NCI-H2081 (cell line): ENCODE results near the gene CHD5.

ENCODE experiments used
- DNase-seq, 2 experiments: peaks; one replicate each; lab custom pipeline; 2025; lab: John Stamatoyannopoulos, UW

The CHD5 gene

DNA sequence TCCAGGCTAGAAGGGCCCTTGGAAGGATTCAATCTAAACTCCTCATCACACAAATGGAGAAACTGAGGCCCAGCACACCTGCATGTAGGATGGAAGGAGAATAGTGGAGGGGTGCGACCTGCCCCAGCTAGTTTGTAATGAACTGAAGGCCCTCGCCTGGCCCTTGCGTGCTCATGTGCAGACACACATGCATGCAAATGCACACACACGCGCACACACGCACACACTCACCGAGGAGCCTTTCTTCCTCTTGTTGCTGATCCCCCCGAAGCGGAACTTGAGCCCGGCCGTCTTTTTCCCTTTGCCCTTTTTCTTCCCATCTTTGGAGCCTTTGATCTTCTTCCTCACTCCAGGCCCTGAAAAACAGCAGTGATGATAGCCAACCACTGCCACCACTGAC, 27.9 kb downstream of the CHD5 start:
- no peak for DNase-seq

DNA sequence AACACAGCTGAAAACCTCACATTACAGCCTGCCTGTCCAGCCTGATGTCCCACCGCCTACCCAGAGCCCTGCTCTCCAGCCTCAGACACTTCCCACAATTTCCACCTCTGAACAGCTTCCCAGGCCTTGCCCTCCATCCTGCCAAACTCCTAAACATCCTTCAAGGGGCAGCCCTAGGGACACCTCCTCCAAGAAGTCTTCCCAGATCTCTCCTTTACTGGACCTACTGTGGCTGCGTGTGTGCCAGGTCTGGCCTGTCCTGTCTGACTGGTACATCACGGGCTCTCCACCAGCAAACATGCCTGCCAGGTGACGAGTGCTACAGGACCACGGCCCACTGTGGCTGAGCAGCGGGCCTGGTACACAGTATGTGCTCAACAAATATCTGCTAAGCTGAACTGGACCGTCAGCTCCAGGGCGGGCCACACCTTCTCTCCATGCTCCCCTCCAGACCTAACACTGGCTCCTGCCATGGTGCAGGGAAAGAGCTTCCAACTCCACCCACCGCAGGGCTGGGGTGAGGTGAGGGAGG, 28.8 kb downstream of the CHD5 start:
- no peak for DNase-seq

DNA sequence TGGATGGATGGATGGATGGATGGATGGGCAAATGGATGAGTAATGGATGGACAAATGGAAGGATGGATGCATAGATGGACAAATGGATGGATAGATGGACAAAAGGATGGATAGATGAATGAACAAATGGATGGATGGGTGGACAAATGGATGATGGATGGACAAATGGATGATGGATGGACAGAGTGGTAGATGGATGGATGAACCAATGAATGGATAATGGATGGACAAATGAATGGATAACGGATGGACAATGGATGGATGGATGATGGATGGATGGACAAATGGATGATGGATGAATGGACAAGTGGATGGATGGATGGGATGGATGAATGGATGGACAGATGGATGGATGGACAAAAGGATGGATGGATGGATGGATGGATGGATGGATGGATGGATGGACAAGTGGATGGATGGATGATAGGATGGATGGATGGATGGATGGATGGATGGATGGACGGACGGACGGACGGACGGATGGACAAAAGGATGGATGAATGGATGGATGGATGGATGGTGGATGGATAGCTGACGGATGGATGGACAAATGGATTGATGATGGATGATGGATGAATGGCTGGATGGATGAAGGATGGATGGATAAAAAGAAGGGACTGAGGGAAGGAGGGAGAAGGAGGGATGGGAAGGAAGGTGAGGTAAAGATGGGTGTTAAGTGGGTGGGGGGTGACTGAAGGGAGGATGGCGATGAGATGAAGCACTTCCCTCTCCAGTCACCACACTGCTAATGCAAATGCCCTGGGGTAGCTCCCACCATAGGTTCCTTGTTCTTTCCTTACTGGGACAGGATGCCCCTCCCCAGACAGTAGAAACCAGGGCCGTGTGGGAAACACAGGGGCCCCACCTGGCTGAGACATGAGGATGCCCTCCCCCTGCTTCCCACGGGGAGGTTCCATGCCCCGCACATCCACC, 29.8 kb downstream of the CHD5 start:
- no peak for DNase-seq

DNA sequence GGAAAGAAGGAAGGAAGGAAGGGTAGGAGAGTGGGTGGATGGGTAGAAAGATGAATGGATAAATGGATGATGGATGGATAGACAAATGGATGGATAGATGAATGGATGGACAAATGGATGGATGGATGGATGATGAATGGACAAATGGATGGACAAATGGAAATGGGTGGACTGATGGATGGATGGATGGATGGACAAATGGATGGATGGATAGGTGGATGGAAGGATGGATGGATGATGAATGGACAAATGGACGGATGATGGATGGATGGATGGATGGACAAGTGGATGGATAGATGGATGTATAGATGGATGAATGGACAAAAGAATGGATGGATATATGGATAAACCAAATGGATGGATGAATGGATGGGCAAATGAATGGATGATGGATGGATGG, 30.5 kb downstream of the CHD5 start:
- DNase-seq: no peak

DNA sequence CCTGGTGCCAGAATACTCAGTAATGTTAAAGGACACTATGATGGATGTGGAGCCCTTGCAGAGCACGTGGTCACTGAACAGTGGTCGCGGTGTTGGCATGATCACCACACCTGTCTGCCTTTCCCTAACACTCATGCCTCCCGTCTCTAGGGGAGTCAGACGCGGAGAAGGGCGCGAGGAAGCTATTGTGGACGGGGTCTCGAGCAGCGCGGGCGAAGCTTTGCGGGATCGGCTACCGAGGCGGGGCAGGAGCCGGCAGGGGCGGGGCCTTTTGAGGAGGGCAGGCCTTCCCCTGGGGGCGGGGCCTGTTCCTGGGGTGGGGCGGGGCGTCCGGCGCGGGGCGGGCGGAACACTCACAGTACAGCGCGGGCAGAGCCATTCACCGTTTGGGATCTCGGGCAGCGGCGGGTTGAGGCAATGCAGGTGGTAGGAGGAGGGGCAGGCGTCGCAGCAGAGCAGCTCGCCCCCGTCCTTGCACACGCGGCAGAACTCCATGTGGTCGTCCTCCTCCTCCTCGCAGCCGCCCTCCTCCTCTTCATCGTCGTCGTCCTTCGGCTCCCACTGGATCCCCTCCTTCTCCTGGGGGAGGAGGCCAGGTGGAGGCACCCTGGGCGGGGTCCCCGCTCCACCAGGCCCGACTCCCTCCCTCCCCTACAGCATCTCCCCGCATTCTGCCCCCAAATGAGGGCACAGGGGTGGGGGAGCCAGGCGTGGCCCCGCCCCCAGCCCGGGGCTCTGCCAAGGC, 31.5 kb downstream of the CHD5 start:
- DNase-seq: peak; percentile 49 to 60

DNA sequence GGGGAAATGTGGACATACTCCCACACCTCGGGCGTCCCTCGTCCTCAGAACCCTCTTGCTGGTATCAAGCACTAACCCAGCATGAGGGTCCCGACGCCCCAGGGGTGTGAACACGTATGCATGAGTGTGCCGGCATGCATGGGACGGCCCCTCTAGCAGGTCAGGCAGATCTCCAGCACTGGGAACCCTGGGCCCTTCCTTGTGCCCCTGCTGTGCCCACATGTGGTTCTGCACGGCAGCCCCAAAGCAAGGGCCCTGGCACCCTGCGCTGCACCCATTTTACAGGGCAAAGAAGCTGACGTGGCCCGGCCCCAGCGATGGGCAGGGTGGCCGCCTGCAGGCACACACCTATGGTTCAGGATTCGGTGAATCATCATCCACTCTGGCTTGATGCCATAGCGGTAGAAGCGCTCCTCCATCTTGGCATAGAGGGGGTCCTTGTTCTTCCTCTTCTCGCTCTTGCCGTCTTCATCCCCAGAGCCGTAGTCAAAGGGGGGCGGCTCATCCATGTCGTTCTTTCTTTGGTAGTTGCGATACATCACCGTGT, 34.2 kb downstream of the CHD5 start:
- DNase-seq: no peak

DNA sequence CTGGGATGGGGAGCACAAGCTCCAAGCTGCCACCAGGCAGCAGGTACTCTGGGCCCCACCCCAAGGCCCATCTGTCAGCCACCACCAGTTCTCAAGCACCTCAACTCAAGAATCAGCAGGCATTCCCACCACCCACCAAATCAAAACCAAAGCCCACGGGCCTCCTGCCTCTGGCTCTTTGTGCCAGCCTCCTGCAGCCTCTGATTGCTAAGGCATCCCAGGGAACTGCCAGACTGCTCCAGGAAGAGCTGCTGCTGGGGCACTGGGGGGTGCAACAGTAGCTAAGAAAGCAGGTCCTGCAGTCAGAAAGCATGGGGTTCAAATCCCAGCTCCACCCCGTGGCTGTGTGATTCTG, 34.7 kb downstream of the CHD5 start:
- DNase-seq: no peak

DNA sequence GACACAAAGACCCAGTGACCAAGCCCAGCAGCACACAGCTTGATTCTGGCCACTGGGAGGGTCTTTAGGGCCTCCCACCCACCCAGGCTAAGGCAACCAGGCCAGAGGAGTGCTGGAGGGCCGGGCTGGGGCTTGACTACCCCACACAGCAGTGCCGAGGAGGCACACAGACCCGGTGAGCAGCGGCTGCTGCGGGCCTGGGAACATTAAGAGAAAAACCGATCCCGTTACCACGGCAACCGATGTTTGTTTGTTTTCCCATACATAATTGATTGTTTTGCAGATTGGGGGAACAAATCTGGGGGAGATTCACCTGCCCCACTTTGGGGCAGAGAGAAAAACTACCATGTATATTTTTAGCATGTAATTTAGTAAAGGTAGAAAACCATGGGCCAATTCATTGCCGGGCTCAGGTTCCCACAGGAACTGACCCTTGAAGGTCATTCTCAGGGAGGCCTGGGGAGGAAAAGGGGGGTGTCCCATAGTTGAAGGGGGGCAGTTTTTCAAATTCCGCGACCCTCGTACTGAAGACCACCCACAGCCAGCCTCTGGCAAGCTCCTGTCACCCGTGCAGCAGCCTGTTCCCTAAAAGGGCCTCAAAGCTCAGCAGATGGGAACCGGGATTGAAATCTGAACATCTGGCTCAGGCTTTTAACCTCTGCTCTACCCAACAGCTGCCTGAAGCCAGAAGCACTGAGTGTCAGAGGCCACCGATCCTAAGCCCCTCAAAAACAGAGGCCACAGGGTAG, 35.3 kb downstream of the CHD5 start:
- no peak for DNase-seq

DNA sequence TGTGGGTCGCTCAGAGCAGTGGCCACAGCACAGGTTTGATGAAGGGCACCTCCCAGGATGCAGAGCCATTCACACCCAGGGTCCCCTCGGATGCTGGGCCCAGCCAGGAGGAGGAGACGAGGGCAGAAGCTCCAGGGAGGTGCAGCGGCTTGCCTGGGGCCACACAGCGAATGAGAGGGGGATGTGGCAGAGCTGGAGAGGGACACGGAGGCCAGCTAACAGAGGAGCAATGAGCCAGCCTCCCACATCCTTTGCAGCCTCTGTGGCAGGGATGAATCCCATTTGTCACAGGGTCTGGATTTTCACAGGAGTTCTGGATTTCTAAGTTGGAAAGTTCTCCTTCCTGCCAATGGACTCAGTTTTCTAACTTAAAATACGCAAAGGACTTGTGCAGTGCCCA, 35.9 kb downstream of the CHD5 start:
- DNase-seq: no peak

DNA sequence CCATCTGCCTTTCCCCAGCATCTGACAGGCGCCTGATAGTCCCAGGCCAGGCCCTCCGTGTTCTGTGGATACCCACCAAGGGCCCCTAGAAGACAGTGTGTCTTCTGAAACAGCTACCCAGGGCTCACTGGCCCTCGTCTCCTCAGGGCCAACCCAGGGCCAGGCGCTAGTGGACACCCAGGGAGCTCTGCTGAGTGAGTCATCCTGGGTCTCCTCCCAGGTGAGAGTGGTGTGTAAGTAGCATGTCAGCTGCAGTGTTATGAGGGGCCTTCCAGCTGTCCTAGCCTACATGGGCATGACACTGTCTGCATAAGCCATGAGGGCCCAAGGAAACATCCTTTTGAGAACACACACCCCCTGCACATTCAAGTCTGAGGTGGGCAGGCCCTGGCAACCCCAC, 36.7 kb downstream of the CHD5 start:
- no peak for DNase-seq

DNA sequence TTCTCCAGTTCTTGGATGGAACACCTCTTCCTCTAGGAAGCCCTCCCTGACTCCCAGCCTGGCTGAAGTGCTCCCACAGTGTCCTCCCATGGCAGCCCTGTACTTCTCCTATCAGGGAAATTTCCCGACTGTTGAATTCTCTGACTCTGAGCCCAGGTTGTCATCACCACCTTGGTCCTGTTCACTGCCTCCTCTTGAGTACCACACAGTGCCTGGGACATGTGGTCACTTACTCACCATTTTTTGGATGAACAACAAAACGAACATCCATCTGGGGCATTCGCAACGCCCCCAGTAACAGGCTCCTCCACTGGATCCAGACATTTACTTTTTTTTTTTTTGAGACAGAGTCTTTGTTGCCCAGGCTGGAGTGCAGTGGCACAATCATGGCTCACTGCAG, 37.4 kb downstream of the CHD5 start:
- no peak for DNase-seq

DNA sequence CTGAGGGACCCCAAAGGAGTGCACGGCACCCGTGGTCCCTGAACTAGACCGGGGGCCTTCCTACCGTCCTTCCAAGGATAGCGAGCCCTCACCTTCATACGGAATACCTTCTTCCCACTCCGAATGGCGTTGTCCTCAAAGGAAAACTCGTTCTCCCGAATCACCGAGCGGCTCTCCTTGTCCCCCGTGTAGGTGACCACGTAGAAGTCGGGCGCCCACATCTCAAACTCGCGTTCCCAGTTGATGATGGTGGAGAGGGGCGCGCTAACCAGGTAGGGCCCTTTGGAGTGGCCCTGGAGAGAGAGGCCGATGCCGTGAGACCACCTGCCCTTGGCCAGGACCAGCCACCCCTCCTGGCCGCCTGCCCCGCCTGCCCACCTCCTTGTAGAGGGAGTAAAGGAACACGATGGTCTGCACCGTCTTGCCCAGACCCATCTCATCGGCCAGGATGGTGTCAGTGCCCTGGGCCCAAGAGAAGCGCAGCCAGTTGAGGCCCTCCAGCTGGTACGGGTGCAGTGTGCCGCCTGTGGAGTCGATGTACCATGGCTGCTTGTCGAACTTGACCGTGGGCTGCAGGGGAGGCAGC, 38.0 kb downstream of the CHD5 start:
- DNase-seq: no peak

DNA sequence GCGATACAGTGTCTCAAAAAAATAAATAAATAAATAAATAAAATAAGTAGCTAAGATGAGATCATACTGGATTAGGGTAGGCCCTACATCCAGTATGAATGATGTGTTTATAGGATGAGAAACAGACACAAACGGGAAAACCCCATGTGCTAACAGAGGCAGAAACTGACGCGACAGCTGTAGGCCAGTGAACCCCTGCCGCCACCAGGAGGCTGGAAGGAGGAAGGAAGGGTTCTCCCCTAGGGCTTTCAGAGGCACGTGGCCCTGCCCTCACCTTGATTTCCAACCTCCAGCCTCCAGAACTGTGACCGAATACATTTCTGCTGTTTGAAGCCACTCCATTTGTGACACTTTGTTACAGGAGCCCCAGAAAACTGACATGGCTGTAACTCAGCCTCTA, 38.5 kb downstream of the CHD5 start:
- DNase-seq: no peak

DNA sequence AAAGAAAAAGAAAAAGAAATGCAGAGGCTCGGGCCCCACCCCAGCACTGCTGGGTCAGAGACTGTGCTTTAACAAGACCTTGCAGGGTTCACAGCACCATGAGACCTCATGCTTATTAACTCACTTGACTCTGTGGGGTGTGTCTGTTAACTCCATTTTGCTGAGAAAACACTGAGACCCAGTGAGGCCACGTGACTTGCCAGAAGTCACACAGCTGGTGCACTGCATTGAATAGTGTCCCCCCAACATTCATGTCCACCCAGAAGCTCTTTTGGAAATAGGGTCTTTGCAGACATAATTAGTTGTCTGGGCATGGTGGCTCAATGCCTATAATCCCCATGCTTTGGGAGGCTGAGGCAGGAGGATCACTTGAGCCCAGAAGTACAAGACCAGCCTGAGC, 39.7 kb downstream of the CHD5 start:
- DNase-seq: no peak

DNA sequence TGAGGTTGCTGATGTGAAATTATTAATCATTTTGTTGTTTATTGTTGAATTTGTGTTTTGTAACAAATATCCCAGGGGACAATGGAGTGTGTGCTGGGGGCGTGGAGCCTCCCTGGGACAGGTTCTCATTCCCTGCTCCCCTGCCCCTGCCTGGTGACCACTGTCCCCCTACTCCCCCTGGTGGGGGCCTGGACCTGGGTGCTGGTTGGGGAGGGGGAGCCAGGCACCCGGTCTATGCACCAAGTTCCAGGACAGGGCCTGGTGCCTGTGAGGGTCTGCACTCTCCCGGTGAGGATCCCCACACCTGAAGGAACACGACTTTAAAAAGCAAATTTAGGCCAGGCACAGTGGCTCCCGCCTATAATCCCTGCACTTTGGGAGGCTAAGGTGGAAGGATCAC, 42.4 kb downstream of the CHD5 start:
- no peak for DNase-seq

DNA sequence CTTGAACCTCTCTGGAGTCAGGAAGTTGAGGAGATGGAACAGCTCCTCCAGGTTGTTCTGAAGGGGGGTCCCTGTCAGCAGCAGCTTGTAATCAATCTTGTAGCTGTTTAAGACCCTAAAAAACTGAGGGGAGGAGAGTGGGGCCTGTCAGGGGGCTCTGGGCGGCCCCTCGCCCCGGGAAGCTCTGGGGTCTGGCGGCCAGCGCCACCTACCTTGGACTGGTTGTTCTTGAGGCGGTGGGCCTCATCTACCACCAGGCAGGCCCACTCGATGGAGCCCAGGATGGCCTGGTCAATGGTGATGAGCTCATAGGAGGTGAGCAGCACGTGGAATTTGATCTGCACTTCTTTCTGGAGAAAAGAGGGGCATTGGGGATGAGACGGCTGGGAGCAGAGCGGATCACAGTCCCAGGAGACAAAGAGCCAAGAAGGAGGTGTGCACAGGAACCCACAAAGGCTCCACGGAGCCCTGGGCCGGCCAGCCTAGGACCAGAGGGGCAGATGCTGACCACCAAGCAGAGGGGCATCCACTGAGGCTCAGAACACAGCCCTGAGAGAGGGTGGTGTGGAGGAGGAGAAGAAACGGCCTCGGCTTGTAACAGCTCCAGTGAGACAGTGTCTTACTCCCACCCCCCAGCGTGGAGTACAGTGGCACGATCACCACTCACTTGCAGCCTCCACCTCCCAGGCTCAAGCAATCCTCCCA, 43.5 kb downstream of the CHD5 start:
- no peak for DNase-seq

DNA sequence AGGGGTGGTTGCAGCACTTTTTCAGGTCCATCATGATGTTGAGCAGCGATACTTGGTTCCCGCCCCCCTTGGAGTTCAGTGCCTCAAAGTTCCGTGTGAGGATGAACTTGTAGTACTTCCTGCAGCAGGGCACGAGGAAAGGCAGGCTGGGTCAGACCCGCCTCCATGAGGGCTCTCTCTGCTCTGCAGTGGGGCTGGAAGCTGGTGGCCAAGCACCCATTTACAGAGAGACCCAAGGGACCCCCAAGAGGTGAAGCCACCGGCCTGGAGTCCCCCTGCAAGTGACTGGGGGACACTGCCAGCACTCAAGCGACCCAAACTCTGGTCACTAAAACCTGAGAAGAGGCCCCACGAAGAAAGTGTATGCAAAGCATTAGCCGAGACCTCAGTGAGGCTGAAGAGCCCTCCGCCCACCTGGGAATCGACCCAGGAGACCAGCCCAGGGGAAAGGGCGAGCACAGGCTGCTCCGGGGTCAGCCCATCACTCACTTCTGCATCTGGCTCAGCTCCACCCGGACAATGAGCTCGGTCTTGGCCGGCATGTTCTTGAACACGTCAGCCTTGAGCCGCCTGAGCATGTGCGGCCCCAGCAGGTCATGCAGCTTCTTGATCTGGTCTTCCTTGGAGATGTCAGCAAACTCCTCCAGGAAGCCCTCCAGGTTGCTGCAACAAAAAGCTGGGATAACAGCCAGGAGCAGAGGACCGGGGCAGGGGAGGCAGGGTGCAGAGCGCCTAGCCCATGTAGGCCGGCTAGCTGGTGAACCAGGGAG, 45.2 kb downstream of the CHD5 start:
- no peak for DNase-seq

DNA sequence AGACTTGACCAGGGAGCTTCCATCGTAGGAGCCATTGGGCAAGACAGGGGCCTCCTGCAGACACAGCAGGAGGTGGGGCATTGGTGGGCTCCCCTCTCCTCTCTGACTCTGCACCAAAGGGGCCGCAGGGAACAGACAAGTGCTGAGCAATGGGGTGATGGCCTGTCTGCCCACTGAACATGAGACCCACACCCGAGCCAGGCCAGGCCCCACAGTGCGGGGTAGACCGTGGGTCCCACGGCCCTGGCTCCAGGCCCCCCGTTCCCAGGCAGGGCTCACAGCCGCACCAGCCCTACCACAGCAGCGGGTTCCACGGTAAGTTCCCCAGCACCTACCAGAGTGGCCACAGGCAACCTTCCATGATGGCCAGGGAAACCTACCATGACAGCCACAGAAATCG, 45.9 kb downstream of the CHD5 start:
- DNase-seq: no peak

DNA sequence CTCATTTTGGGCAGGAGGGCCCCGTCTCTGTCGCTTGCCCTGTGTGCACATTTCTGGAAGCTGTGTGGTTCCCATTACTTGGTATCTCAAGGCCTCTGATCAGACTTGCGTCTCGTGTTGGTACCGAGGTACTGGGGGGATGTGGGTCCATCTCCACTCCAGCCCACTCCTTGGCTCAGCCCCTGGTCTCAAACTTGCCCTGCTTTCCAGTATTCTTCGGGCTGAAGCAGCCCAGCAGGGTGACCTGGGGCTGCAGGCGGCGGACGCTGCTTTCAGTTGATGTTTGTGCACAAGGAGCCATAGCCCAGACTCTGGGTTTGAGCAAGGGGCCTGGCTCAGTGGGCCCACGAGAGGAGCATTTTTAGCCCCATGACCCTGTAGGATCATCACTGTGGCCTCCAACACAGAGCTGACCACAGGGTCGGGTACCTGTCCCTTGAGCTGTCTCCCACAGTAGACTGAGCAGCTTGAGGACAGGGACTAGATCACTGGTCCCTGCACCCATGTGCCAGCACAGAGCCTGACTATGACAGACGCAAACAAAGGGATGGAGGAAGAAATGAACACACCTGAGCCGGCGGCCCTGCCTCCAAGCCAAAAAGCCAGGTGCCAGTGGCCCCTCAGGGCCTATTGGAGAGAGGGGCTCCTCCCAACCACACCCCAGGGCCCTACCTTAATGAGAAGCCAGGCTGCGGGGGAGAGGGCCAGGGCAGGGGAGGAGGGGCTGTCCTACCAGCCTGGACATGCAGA, 46.8 kb downstream of the CHD5 start:
- no peak for DNase-seq

DNA sequence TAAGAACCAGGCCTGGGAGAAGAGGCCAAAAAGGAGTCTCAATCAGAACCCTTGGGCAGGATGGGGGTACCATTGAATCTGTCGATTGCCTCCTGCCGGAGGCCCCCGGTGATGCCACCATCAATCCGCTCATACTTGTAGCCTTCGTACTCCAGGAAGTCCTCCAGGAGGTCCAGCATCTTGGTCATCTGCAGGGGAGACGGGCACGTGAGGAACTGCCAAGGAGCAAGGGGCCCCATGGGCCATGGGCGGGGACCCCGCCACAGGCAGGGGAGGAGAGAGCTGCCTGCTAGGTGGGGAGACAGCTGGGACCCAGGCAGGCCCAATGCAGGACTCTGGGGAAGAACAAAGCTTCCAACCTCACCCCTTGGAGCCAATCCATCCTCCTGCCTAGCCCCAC, 48.6 kb downstream of the CHD5 start:
- DNase-seq: no peak
